ENCODE measurements around the gene LRIT1. TPM values are rescaled to one million over a fixed set of nuclear protein-coding genes. Genes with fewer than 3 reads are reported as not detected.
A peak's percentile ranks its signal among the peaks of the same experiment; 100 is the strongest.

The LRIT1 gene
- total RNA-seq, 1 experiment from 2014 or later, result not detected

- Mint-ChIP-seq H3K9me3 (no peaks in the 10 kb centered on the region), H3K36me3 (no peaks in the 10 kb centered on the region), H3K27ac (no peak overlapping the region), H3K27me3 (ENCODE audit: low read depth) (peaks cover 27% of the 10 kb centered on the region), H3K4me3 (no peak overlapping the region), H3K4me1 (0 out of 2 replicates have a peak, but pooled peaks cover 4% of the 10 kb centered on the region)
- CTCF ChIA-PET, result interaction anchor here (0.6 to 2.3 kb wide), 51 partner anchors 8 to 376 kb away, joined by 3 to 39 read pairs (median 4); partner anchors contain the start of genes CCSER2, CDHR1, GHITM and LRIT2
- ATAC-seq (peak; percentile 98), DNase-seq (ENCODE audit: low spot score) (peak; percentile 84)
- POLR2A ChIA-PET, result interaction anchor here (0.5 kb wide), 1 partner anchor 80 kb away, joined by 6 read pairs; no protein-coding TSS in a partner anchor
- TF ChIP-seq ZNF219 (CRISPR knock-in tag; IDR thresholded peaks at IDR 0.05; ENCODE audit: borderline replicate concordance), result peak; percentile 50; the same call in 1 of the 2 replicates
- TF ChIP-seq HMGA2 (CRISPR knock-in tag; IDR thresholded peaks at IDR 0.05), result no peak
- peak; percentile 56; the same call in 1 of the 2 replicates for TF ChIP-seq TEAD4 (CRISPR knock-in tag; IDR thresholded peaks at IDR 0.05)
- peak; percentile 83 for TF ChIP-seq HMGXB4 (CRISPR knock-in tag; IDR thresholded peaks at IDR 0.05)
- no peak for TF ChIP-seq ZNF425 (CRISPR knock-in tag; conservative IDR thresholded peaks at IDR 0.05)
- TF ChIP-seq CREB1 (CRISPR knock-in tag; IDR thresholded peaks at IDR 0.05), result no peak
- peak; percentile 100 for TF ChIP-seq MAX (CRISPR knock-in tag; IDR thresholded peaks at IDR 0.05)
- TF ChIP-seq CTCF (IDR thresholded peaks at IDR 0.05), result peak; percentile 86
- TF ChIP-seq USF1 (CRISPR knock-in tag; IDR thresholded peaks at IDR 0.05), result peak; percentile 71
- TF ChIP-seq CREM (CRISPR knock-in tag; IDR thresholded peaks at IDR 0.05), result 0 out of 2 replicates have a peak, but pooled peaks have one; percentile 27
- no peak for TF ChIP-seq USF2 (CRISPR knock-in tag; IDR thresholded peaks at IDR 0.05)
- peak; percentile 89 for TF ChIP-seq E2F5 (CRISPR knock-in tag; IDR thresholded peaks at IDR 0.05)
- peak; percentile 91 for TF ChIP-seq FOXP4 (CRISPR knock-in tag; IDR thresholded peaks at IDR 0.05)
- no peak; the same call in 1 of the 2 replicates for TF ChIP-seq ZNF138 (CRISPR knock-in tag; conservative IDR thresholded peaks at IDR 0.05)
- peak; percentile 90 for TF ChIP-seq TEAD1 (CRISPR knock-in tag; IDR thresholded peaks at IDR 0.05)
- no peak for TF ChIP-seq NR1H2 (CRISPR knock-in tag; IDR thresholded peaks at IDR 0.05)
- TF ChIP-seq PRDM15 (CRISPR knock-in tag; IDR thresholded peaks at IDR 0.05), result no peak; the same call in 1 of the 2 replicates
Measured at GRCh38 chr10:84237199-84238051, 3.9 kb downstream of the LRIT1 start.
